Loucy (cell line): Measurements from ENCODE around the gene HCK.

Experiments used
- H2AFZ ChIP-seq: fragments of 200-600 bp; sonication (generic); 2 replicates; pipeline ENCODE4 v1.6.0; 2016; ENCODE audit warnings: antibody characterized with exemption, mild to moderate bottlenecking, low read length, moderate library complexity
- H3F3A ChIP-seq: fragments of 200-600 bp; 2 replicates; pipeline ENCODE4 v1.6.0; 2016; ENCODE audit warnings: antibody characterized with exemption, low read depth, mild to moderate bottlenecking
- H3K27me3 ChIP-seq: fragments of 200-600 bp; sonication (generic); 2 replicates; pipeline ENCODE4 v1.6.1; 2014; ENCODE audit warnings: low read length, mild to moderate bottlenecking; ENCODE audit not compliant: insufficient read depth, poor library complexity, severe bottlenecking
- H3K36me3 ChIP-seq: fragments of 200-600 bp; sonication (generic); 2 replicates; pipeline ENCODE4 v1.6.1; 2016; ENCODE audit warnings: low read length; ENCODE audit not compliant: insufficient read depth
- H3K4me1 ChIP-seq: fragments of 200-600 bp; sonication (generic); 2 replicates; pipeline ENCODE4 v1.5.1; 2014; ENCODE audit warnings: low read length, mild to moderate bottlenecking; ENCODE audit not compliant: insufficient read depth, poor library complexity, severe bottlenecking
- H3K4me2 ChIP-seq: fragments of 200-600 bp; sonication (generic); 2 replicates; pipeline ENCODE4 v1.6.0; 2014; ENCODE audit warnings: antibody characterized with exemption, low read length, low read depth, mild to moderate bottlenecking; ENCODE audit not compliant: poor library complexity, severe bottlenecking
- H3K4me3 ChIP-seq: fragments of 200-600 bp; sonication (generic); 2 replicates; pipeline ENCODE4 v1.5.1; 2014; ENCODE audit warnings: low read length, mild to moderate bottlenecking, mixed read lengths; ENCODE audit not compliant: poor library complexity, severe bottlenecking
- H3K79me2 ChIP-seq: fragments of 200-600 bp; sonication (generic); 2 replicates; pipeline ENCODE4 v1.6.1; 2014; ENCODE audit warnings: low read length; ENCODE audit not compliant: insufficient read depth
- H3K9ac ChIP-seq: fragments of 200-600 bp; sonication (generic); 2 replicates; pipeline ENCODE4 v1.6.0; 2014; ENCODE audit warnings: mild to moderate bottlenecking, low read depth, low read length, moderate library complexity; ENCODE audit not compliant: poor library complexity, severe bottlenecking
- H3K9me2 ChIP-seq: fragments of 200-600 bp; sonication (generic); replicated peaks from 2 replicates; pipeline ENCODE4 v1.6.1; 2016; ENCODE audit warnings: low read depth, low read length, mixed read lengths
- H3K9me3 ChIP-seq: fragments of 200-600 bp; sonication (generic); 2 replicates; pipeline ENCODE4 v1.6.1; 2014; ENCODE audit warnings: mild to moderate bottlenecking, antibody characterized with exemption, low read length, low read depth; ENCODE audit not compliant: insufficient read depth
- H4K20me1 ChIP-seq: fragments of 200-600 bp; sonication (generic); 2 replicates; pipeline ENCODE4 v1.6.0; 2014; ENCODE audit warnings: antibody characterized with exemption, low read length, mild to moderate bottlenecking; ENCODE audit not compliant: insufficient read depth, poor library complexity, severe bottlenecking
- CTCF ChIP-seq: fragments of 200-600 bp; sonication (generic); conservative IDR thresholded peaks from 2 replicates; pipeline ENCODE4 v1.5.1; 2014; ENCODE audit warnings: mild to moderate bottlenecking, antibody characterized with exemption, low read length
- EZH2phosphoT487 ChIP-seq: fragments of 200-600 bp; IDR thresholded peaks from 2 replicates; pipeline ENCODE4 v1.6.1; 2018; ENCODE audit warnings: antibody characterized with exemption, mild to moderate bottlenecking, moderate library complexity, borderline replicate concordance

The HCK gene

GRCh38 chr20:32128167-32128566 is 76.1 kb downstream of the HCK start:
- no peaks in the 10 kb centered on the region for H3K4me1 ChIP-seq
- no peak overlapping the region for H3K4me2 ChIP-seq
- H3K79me2 ChIP-seq: peaks cover 31% of the 10 kb centered on the region
- no peaks in the 10 kb centered on the region for H3K27me3 ChIP-seq
- H3K9ac ChIP-seq: no peak overlapping the region
- TF ChIP-seq CTCF (no peak), EZH2phosphoT487 (no peak)
- H4K20me1 ChIP-seq: peaks cover 3% of the 10 kb centered on the region
- H3K9me3 ChIP-seq: no peaks in the 10 kb centered on the region
- no peaks in the 10 kb centered on the region for H3K9me2 ChIP-seq
- H3F3A ChIP-seq: no peaks in the 10 kb centered on the region
- no peak overlapping the region for H3K4me3 ChIP-seq
- no peak overlapping the region for H2AFZ ChIP-seq
- peaks cover 6% of the 10 kb centered on the region; the same call in 1 of the 2 replicates for H3K36me3 ChIP-seq

GRCh38 chr20:32129863-32130262 is 77.8 kb downstream of the HCK start:
- Histone ChIP-seq H3K9ac (no peak overlapping the region), H3F3A (no peaks in the 10 kb centered on the region), H3K4me2 (no peak overlapping the region), H3K79me2 (peaks cover 22% of the 10 kb centered on the region), H3K36me3 (peaks cover 15% of the 10 kb centered on the region; the same call in 1 of the 2 replicates), H3K4me1 (no peaks in the 10 kb centered on the region), H3K4me3 (no peak overlapping the region), H2AFZ (no peak overlapping the region), H4K20me1 (peaks cover 3% of the 10 kb centered on the region), H3K9me3 (no peaks in the 10 kb centered on the region), H3K9me2 (no peaks in the 10 kb centered on the region), H3K27me3 (no peaks in the 10 kb centered on the region)
- TF ChIP-seq CTCF (no peak), EZH2phosphoT487 (no peak)

- H4K20me1 ChIP-seq: peaks cover 3% of the 10 kb centered on the region
Observed at GRCh38 chr20:32130352-32130751, 78.3 kb downstream of the HCK start.

More at GRCh38 chr20:32130352-32130751, 78.3 kb downstream of the HCK start:
- no peaks in the 10 kb centered on the region for H3K4me1 ChIP-seq
- no peaks in the 10 kb centered on the region for H3K27me3 ChIP-seq
- H3K36me3 ChIP-seq: peaks cover 17% of the 10 kb centered on the region; the same call in 1 of the 2 replicates
- H3K9ac ChIP-seq: no peak overlapping the region
- H3K9me3 ChIP-seq: no peaks in the 10 kb centered on the region
- no peak for TF ChIP-seq EZH2phosphoT487
- TF ChIP-seq CTCF: no peak
- H3K79me2 ChIP-seq: peaks cover 17% of the 10 kb centered on the region
- H3F3A ChIP-seq: no peaks in the 10 kb centered on the region
- H3K9me2 ChIP-seq: no peaks in the 10 kb centered on the region
- no peak overlapping the region for H3K4me3 ChIP-seq
- no peak overlapping the region for H3K4me2 ChIP-seq
- H2AFZ ChIP-seq: no peak overlapping the region
